Neutrophil (primary cell): ENCODE data around the gene NTSR2.

Experiments used
- H3K27ac ChIP-seq: fragments of 200-600 bp; sonication (generic); 2 replicates; pipeline ENCODE4 v1.5.1; 2016; ENCODE audit warnings: mild to moderate bottlenecking, moderate library complexity
- H3K27me3 ChIP-seq: fragments of 200-600 bp; sonication (generic); 2 replicates; pipeline ENCODE4 v1.6.0; 2016; ENCODE audit warnings: mild to moderate bottlenecking
- H3K36me3 ChIP-seq: fragments of 200-600 bp; sonication (generic); 2 replicates; pipeline ENCODE4 v1.5.1; 2017
- H3K4me1 ChIP-seq, 2 experiments: fragments of 200-600 bp in 1 of 2; sonication (generic) in 1 of 2; 1 replicate in 1 of 2; 2 replicates in 1 of 2; pipeline versions ENCODE4 v1.5.1 to v1.6.1; 2013 to 2016; ENCODE audit warnings: low read depth in 1 of 2, low read length in 1 of 2, mild to moderate bottlenecking in 1 of 2, moderate library complexity in 1 of 2; ENCODE audit not compliant: control insufficient read depth in 1 of 2, insufficient read depth in 1 of 2
- H3K4me3 ChIP-seq, 2 experiments: fragments of 200-600 bp in 1 of 2; sonication (generic) in 1 of 2; 1 replicate in 1 of 2; 2 replicates in 1 of 2; pipeline ENCODE4 v1.5.1; 2013 to 2016; ENCODE audit warnings: low read depth in 1 of 2, low read length in 1 of 2, mild to moderate bottlenecking in 1 of 2, moderate library complexity in 1 of 2
- H3K9me3 ChIP-seq: fragments of 200-600 bp; sonication (generic); 2 replicates; pipeline ENCODE4 v1.5.1; 2016
- TF ChIP-seq, protein P1 (sequence below): fragments of 200-600 bp; sonication (generic); IDR thresholded peaks from 2 replicates; pipeline ENCODE4 v1.5.1; 2016; ENCODE audit warnings: antibody characterized with exemption

Gene NTSR2

DNA sequence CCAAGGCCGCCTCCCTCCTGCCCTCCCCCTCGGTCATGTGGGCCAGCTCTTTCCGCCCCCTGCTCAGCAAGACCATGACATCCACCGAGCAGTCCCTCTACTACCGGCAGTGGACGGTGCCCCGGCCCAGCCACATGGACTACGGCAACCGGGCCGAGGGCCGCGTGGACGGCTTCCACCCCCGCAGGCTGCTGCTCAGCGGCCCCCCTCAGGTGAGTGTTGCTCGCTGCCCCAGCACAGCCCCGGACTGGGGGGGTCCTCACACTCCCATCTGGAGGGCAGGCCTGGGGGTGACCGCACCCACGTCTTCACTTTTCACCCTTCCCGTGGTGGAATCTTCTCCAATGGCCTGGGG, 51.3 kb downstream of the NTSR2 start:
- TF ChIP-seq, protein P1, sequence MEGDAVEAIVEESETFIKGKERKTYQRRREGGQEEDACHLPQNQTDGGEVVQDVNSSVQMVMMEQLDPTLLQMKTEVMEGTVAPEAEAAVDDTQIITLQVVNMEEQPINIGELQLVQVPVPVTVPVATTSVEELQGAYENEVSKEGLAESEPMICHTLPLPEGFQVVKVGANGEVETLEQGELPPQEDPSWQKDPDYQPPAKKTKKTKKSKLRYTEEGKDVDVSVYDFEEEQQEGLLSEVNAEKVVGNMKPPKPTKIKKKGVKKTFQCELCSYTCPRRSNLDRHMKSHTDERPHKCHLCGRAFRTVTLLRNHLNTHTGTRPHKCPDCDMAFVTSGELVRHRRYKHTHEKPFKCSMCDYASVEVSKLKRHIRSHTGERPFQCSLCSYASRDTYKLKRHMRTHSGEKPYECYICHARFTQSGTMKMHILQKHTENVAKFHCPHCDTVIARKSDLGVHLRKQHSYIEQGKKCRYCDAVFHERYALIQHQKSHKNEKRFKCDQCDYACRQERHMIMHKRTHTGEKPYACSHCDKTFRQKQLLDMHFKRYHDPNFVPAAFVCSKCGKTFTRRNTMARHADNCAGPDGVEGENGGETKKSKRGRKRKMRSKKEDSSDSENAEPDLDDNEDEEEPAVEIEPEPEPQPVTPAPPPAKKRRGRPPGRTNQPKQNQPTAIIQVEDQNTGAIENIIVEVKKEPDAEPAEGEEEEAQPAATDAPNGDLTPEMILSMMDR: no peak

GRCh38 chr2:11617984-11618707, 51.8 kb downstream of the NTSR2 start:
- TF ChIP-seq, protein P1: no peak
- H3K4me1 ChIP-seq: no peaks in the 10 kb centered on the region
- no peaks in the 10 kb centered on the region for H3K36me3 ChIP-seq
- H3K4me3 ChIP-seq: no peak overlapping the region
- no peaks in the 10 kb centered on the region for H3K9me3 ChIP-seq
- H3K27ac ChIP-seq: no peak overlapping the region
- H3K27me3 ChIP-seq: no peaks in the 10 kb centered on the region

More for the DNA sequence above, 51.3 kb downstream of the NTSR2 start:
- H3K9me3 ChIP-seq: no peaks in the 10 kb centered on the region
- H3K36me3 ChIP-seq: no peaks in the 10 kb centered on the region
- H3K4me1 ChIP-seq: no peaks in the 10 kb centered on the region
- H3K27ac ChIP-seq: no peak overlapping the region
- no peak overlapping the region for H3K4me3 ChIP-seq
- no peaks in the 10 kb centered on the region for H3K27me3 ChIP-seq

- H3K27me3 ChIP-seq: no peaks in the 10 kb centered on the region
- H3K4me1 ChIP-seq: no peaks in the 10 kb centered on the region
- no peaks in the 10 kb centered on the region for H3K36me3 ChIP-seq
- no peaks in the 10 kb centered on the region for H3K9me3 ChIP-seq
- no peak overlapping the region for H3K4me3 ChIP-seq
- H3K27ac ChIP-seq: no peak overlapping the region
- TF ChIP-seq, protein P1: no peak
Measured at GRCh38 chr2:11617527-11617926, 52.5 kb downstream of the NTSR2 start.

GRCh38 chr2:11616851-11617415, 53.1 kb downstream of the NTSR2 start:
- Histone ChIP-seq H3K4me1 (no peaks in the 10 kb centered on the region), H3K27me3 (no peaks in the 10 kb centered on the region), H3K27ac (no peak overlapping the region), H3K4me3 (no peak overlapping the region), H3K9me3 (no peaks in the 10 kb centered on the region), H3K36me3 (no peaks in the 10 kb centered on the region)
- TF ChIP-seq, protein P1: no peak

DNA sequence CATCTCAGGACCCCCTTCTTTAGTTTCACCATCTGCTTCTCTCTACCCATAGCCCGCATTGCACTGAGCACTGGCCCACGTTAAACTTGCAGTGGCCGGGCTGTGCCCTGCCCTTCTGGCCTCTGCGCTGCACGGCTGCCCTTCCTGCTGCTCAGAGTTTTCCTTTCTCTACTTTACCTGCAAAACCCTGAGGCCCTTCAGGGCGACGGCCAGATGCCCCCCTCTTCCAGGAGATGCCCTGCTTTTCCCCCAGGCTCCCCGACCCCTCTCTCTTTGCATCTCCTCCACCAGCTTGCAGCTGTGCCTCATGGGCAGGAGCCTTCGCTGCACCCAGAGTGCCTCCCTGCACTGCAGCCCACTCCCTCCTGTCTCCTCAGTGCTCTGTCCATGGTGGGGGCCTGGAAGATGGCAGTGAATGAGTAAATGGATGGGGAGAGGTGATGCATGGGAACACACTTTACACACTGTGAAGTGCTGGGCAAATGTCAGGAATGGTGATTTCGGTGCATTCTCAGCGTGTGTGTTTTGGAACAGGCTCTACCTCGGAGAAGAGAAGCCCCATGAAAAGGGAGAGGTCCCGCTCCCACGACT, 53.8 kb downstream of the NTSR2 start:
- Histone ChIP-seq H3K36me3 (no peaks in the 10 kb centered on the region), H3K4me3 (no peak overlapping the region), H3K27ac (no peak overlapping the region), H3K9me3 (no peaks in the 10 kb centered on the region), H3K27me3 (no peaks in the 10 kb centered on the region), H3K4me1 (no peaks in the 10 kb centered on the region)
- TF ChIP-seq, protein P1: no peak
